ENCODE measurements around the gene KLHDC4.

Gene KLHDC4

DNA sequence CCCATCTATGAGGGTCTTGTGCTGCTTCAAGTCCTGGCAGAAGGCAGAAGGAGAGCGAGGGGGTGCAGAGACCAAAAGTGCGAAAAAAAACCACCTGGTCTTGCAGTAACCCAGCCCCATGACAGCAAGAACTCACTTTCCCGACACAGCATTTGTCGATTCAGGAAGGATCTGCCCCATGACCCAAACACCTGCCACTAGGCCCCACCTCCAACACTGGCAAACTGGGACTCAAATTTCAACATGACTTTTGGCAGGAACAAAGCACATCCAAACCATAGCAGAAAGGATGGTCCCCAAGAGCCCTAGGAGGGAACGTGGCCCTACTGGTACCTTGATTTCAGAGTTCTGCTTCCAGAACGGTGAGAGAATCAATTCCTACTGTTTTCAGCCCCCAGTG, 34.7 kb upstream of the KLHDC4 start:
- no peak overlapping the region for H3K4me3 ChIP-seq (ENCODE audit: low read depth, low read length)
- no peak for DNase-seq (ENCODE audit: low read depth)
- TF ChIP-seq MYC (IDR thresholded peaks at IDR 0.05; ENCODE audit: low read depth, low read length): no peak
- TF ChIP-seq, protein P1, sequence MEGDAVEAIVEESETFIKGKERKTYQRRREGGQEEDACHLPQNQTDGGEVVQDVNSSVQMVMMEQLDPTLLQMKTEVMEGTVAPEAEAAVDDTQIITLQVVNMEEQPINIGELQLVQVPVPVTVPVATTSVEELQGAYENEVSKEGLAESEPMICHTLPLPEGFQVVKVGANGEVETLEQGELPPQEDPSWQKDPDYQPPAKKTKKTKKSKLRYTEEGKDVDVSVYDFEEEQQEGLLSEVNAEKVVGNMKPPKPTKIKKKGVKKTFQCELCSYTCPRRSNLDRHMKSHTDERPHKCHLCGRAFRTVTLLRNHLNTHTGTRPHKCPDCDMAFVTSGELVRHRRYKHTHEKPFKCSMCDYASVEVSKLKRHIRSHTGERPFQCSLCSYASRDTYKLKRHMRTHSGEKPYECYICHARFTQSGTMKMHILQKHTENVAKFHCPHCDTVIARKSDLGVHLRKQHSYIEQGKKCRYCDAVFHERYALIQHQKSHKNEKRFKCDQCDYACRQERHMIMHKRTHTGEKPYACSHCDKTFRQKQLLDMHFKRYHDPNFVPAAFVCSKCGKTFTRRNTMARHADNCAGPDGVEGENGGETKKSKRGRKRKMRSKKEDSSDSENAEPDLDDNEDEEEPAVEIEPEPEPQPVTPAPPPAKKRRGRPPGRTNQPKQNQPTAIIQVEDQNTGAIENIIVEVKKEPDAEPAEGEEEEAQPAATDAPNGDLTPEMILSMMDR (IDR thresholded peaks at IDR 0.05; ENCODE audit: low read depth, low read length): no peak
- TF ChIP-seq POLR2A (IDR thresholded peaks at IDR 0.05; ENCODE audit: extremely low read depth, insufficient read length): no peak
- no peak for TF ChIP-seq MAX (IDR thresholded peaks at IDR 0.05; ENCODE audit: low read depth, low read length)

GRCh38 chr16:87795336-87795735, 29.6 kb upstream of the KLHDC4 start:
- no peak for DNase-seq (ENCODE audit: low read depth)
- TF ChIP-seq MYC (IDR thresholded peaks at IDR 0.05; ENCODE audit: low read depth, low read length): no peak
- no peak for TF ChIP-seq MAX (IDR thresholded peaks at IDR 0.05; ENCODE audit: low read depth, low read length)
- TF ChIP-seq POLR2A (IDR thresholded peaks at IDR 0.05; ENCODE audit: extremely low read depth, insufficient read length): no peak
- TF ChIP-seq, protein P1 (IDR thresholded peaks at IDR 0.05; ENCODE audit: low read depth, low read length): no peak
- no peak overlapping the region for H3K4me3 ChIP-seq (ENCODE audit: low read depth, low read length)

DNA sequence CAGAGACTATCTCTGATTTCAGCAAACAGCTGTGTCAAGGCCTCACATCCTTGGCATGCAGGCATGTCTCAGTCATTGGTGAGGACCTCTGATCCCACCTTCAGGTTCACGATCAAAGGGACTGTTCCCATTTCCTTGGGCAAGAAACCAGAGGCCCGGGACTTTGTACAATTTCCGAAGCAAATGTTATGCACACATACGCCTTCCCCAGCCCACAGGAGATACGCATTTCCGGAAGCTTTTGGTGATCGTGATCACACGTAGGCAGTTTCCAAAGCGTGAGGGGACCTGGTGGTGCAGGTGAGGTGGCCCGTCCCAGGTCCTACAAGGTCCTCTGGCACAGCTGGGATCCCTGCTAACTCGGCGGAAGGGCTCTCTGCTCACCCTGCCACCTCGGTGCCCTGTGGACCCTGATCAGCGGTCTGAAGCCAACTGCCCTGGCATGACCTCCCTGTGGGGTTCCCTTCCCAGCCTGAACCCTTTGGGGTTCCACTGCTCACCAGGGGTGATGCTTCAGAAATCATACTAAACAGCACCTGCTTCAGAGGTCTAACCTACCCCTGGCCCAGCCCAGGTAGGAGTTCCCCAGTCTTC, 28.8 kb upstream of the KLHDC4 start:
- no peak for DNase-seq (ENCODE audit: low read depth)
- H3K4me3 ChIP-seq (ENCODE audit: low read depth, low read length): no peak overlapping the region
- no peak for TF ChIP-seq MYC (IDR thresholded peaks at IDR 0.05; ENCODE audit: low read depth, low read length)
- TF ChIP-seq, protein P1 (IDR thresholded peaks at IDR 0.05; ENCODE audit: low read depth, low read length): no peak
- no peak for TF ChIP-seq MAX (IDR thresholded peaks at IDR 0.05; ENCODE audit: low read depth, low read length)
- no peak for TF ChIP-seq POLR2A (IDR thresholded peaks at IDR 0.05; ENCODE audit: extremely low read depth, insufficient read length)

DNA sequence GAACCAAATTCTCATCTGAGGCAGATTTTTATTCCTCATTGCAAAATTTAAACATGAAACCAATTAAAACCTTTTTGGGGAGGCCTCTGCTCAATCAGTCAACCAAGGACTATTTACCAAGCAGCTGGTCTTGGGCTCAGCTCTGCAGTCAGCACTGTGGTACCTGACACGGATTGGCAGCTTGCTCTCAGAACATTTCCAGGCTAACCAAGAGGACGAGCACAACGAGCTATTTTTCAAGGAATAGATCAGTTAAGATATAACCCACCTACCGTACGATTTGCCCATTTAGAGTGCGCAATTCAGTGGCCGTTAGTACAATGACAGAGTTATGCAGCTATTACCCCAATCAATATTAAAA, 26.4 kb upstream of the KLHDC4 start:
- no peak for DNase-seq (ENCODE audit: low read depth)
- TF ChIP-seq POLR2A (IDR thresholded peaks at IDR 0.05; ENCODE audit: extremely low read depth, insufficient read length): no peak
- no peak overlapping the region for H3K4me3 ChIP-seq (ENCODE audit: low read depth, low read length)

GRCh38 chr16:87791295-87792204, 25.8 kb upstream of the KLHDC4 start:
- H3K4me3 ChIP-seq (ENCODE audit: low read depth, low read length): no peak overlapping the region
- no peak for DNase-seq (ENCODE audit: low read depth)
- TF ChIP-seq POLR2A (IDR thresholded peaks at IDR 0.05; ENCODE audit: extremely low read depth, insufficient read length) (no peak), MYC (IDR thresholded peaks at IDR 0.05; ENCODE audit: low read depth, low read length) (no peak), MAX (IDR thresholded peaks at IDR 0.05; ENCODE audit: low read depth, low read length) (no peak)
- TF ChIP-seq, protein P1 (IDR thresholded peaks at IDR 0.05; ENCODE audit: low read depth, low read length): no peak

- no peak for DNase-seq (ENCODE audit: low read depth)
- no peak for TF ChIP-seq POLR2A (IDR thresholded peaks at IDR 0.05; ENCODE audit: extremely low read depth, insufficient read length)
- TF ChIP-seq, protein P1 (IDR thresholded peaks at IDR 0.05; ENCODE audit: low read depth, low read length): no peak
- no peak for TF ChIP-seq MAX (IDR thresholded peaks at IDR 0.05; ENCODE audit: low read depth, low read length)
- TF ChIP-seq MYC (IDR thresholded peaks at IDR 0.05; ENCODE audit: low read depth, low read length): no peak
Observed at GRCh38 chr16:87790292-87791100, 24.7 kb upstream of the KLHDC4 start.

More at GRCh38 chr16:87790292-87791100, 24.7 kb upstream of the KLHDC4 start:
- H3K4me3 ChIP-seq (ENCODE audit: low read depth, low read length): no peak overlapping the region
